ENCODE measurements around the gene MPST. TPM values are rescaled to one million over a fixed set of nuclear protein-coding genes. Genes with fewer than 3 reads are reported as not detected.

Gene MPST
- polyA plus RNA-seq, 1 experiment: 45.5 TPM

- ChIA-PET CTCF (interaction anchor here (0.8 to 4.8 kb wide), 26 partner anchors 9 to 436 kb away, joined by 3 to 33 read pairs (median 5); a partner anchor contains a TSS), POLR2A (no interaction called here)
- Histone ChIP-seq H3K36me3 (ENCODE audit: control insufficient read depth, insufficient read depth, low read length) (no peaks in the 10 kb centered on the region), H3K4me3 (ENCODE audit: low read depth, low read length) (peak overlapping the region; percentile 38), H3K27me3 (ENCODE audit: control insufficient read depth, insufficient read depth, low read length) (peaks cover 6% of the 10 kb centered on the region)
- peak; percentile 91 for TF ChIP-seq CTCF (IDR thresholded peaks at IDR 0.05; ENCODE audit: insufficient read depth, low read depth, low read length)
- DNase-seq (ENCODE audit: low read depth): peak; percentile 12
These were observed 41.4 kb upstream of the MPST start for GRCh38 chr22:36977947-36978660.

- CTCF ChIA-PET: interaction anchor here (0.9 to 4.8 kb wide), 11 partner anchors 10 to 438 kb away, joined by 3 to 33 read pairs (median 4); partner anchors contain the start of gene IFT27
- no peak for TF ChIP-seq CTCF (IDR thresholded peaks at IDR 0.05; ENCODE audit: insufficient read depth, low read depth, low read length)
- POLR2A ChIA-PET: no interaction called here
These were observed 40.3 kb upstream of the MPST start for GRCh38 chr22:36979016-36979910.

GRCh38 chr22:36981247-36981775, 38.2 kb upstream of the MPST start:
- POLR2A ChIA-PET: no interaction called here
- Histone ChIP-seq H3K27me3 (ENCODE audit: control insufficient read depth, insufficient read depth, low read length) (peaks cover 6% of the 10 kb centered on the region), H3K4me3 (ENCODE audit: low read depth, low read length) (no peak overlapping the region), H3K36me3 (ENCODE audit: control insufficient read depth, insufficient read depth, low read length) (no peaks in the 10 kb centered on the region)
- CTCF ChIA-PET: interaction anchor here (1.2 to 2.2 kb wide), 2 partner anchors 125 to 199 kb away, joined by 3 to 10 read pairs; no protein-coding TSS in a partner anchor
- TF ChIP-seq CTCF (IDR thresholded peaks at IDR 0.05; ENCODE audit: insufficient read depth, low read depth, low read length): no peak
- no peak for DNase-seq (ENCODE audit: low read depth)

More at GRCh38 chr22:36979016-36979910, 40.3 kb upstream of the MPST start:
- no peaks in the 10 kb centered on the region for H3K36me3 ChIP-seq (ENCODE audit: control insufficient read depth, insufficient read depth, low read length)
- peaks cover 6% of the 10 kb centered on the region for H3K27me3 ChIP-seq (ENCODE audit: control insufficient read depth, insufficient read depth, low read length)
- no peak overlapping the region for H3K4me3 ChIP-seq (ENCODE audit: low read depth, low read length)
- no peak for DNase-seq (ENCODE audit: low read depth)

GRCh38 chr22:36982136-36982535, 37.4 kb upstream of the MPST start:
- CTCF ChIA-PET: interaction anchor here (1.5 to 2.4 kb wide), 4 partner anchors 16 to 200 kb away, joined by 3 to 10 read pairs (median 8); no protein-coding TSS in a partner anchor
- TF ChIP-seq CTCF (IDR thresholded peaks at IDR 0.05; ENCODE audit: insufficient read depth, low read depth, low read length): no peak
- peaks cover 2% of the 10 kb centered on the region for H3K27me3 ChIP-seq (ENCODE audit: control insufficient read depth, insufficient read depth, low read length)
- POLR2A ChIA-PET: no interaction called here
- no peaks in the 10 kb centered on the region for H3K36me3 ChIP-seq (ENCODE audit: control insufficient read depth, insufficient read depth, low read length)
- H3K4me3 ChIP-seq (ENCODE audit: low read depth, low read length): no peak overlapping the region
- DNase-seq (ENCODE audit: low read depth): no peak
